Measurements from ENCODE around the gene FBN1. TPM values are rescaled to one million over a fixed set of nuclear protein-coding genes. Genes with fewer than 3 reads are reported as not detected.

Gene FBN1
- total RNA-seq, 1 donor from 2014 or later, result 102 TPM

GRCh38 chr15:48458876-48459275 lies 186.6 kb downstream of the FBN1 start:
- Histone ChIP-seq H3K36me3 (peaks cover 0 to 39% of the 10 kb centered on the region in 2 donors), H3K4me3 (no peak overlapping the region), H3K4me1 (no peaks in the 10 kb centered on the region), H3K27ac (peak overlapping the region; percentile 45), H3K27me3 (no peaks in the 10 kb centered on the region), H3K9me3 (no peaks in the 10 kb centered on the region)
- intact Hi-C loops (cut with DNase I), result no loop called here
- TF ChIP-seq POLR2AphosphoS5 (IDR thresholded peaks at IDR 0.05; ENCODE audit: insufficient read depth in 1 of 2, low read depth in 1 of 2) (no peak), POLR2A (IDR thresholded peaks at IDR 0.05) (no peak)
- TF ChIP-seq, protein P1, sequence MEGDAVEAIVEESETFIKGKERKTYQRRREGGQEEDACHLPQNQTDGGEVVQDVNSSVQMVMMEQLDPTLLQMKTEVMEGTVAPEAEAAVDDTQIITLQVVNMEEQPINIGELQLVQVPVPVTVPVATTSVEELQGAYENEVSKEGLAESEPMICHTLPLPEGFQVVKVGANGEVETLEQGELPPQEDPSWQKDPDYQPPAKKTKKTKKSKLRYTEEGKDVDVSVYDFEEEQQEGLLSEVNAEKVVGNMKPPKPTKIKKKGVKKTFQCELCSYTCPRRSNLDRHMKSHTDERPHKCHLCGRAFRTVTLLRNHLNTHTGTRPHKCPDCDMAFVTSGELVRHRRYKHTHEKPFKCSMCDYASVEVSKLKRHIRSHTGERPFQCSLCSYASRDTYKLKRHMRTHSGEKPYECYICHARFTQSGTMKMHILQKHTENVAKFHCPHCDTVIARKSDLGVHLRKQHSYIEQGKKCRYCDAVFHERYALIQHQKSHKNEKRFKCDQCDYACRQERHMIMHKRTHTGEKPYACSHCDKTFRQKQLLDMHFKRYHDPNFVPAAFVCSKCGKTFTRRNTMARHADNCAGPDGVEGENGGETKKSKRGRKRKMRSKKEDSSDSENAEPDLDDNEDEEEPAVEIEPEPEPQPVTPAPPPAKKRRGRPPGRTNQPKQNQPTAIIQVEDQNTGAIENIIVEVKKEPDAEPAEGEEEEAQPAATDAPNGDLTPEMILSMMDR (IDR thresholded peaks at IDR 0.05), result no peak
- no peak for DNase-seq (ENCODE audit: extremely low spot score in 2 of 2)

DNA sequence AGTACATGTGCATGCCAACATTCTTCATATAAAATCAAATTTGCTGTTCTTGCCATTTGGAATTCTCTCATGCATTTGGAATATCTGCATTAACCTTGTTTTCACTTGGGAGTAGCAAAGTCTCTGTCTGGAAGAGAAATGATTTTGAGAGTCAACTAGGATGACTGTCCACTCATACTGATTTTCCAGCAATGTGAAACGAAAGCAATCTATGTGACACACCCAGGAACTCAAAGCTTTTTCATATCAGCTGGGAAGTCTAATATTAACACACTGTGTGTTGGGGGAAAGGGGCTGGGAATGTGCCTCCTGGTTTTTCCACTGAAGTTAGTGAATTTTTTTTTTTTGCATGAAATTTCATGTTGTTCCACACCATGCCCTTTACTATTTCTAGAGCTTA lies 189.4 kb downstream of the FBN1 start:
- intact Hi-C loops (cut with DNase I), result no loop called here
- Histone ChIP-seq H3K27me3 (no peaks in the 10 kb centered on the region), H3K4me3 (no peak overlapping the region), H3K9me3 (no peaks in the 10 kb centered on the region), H3K27ac (no peak overlapping the region), H3K4me1 (no peaks in the 10 kb centered on the region), H3K36me3 (peaks cover 0 to 23% of the 10 kb centered on the region in 2 donors)
- TF ChIP-seq POLR2A (IDR thresholded peaks at IDR 0.05) (no peak), POLR2AphosphoS5 (IDR thresholded peaks at IDR 0.05; ENCODE audit: insufficient read depth in 1 of 2, low read depth in 1 of 2) (no peak)
- TF ChIP-seq, protein P1 (IDR thresholded peaks at IDR 0.05), result no peak
- DNase-seq (ENCODE audit: extremely low spot score in 2 of 2), result no peak

GRCh38 chr15:48451736-48452135 lies 193.8 kb downstream of the FBN1 start:
- Histone ChIP-seq H3K9me3 (no peaks in the 10 kb centered on the region), H3K27ac (no peak overlapping the region), H3K27me3 (no peaks in the 10 kb centered on the region), H3K4me1 (no peaks in the 10 kb centered on the region), H3K36me3 (peaks cover 3 to 23% of the 10 kb centered on the region in 2 donors), H3K4me3 (no peak overlapping the region)
- no peak for DNase-seq (ENCODE audit: extremely low spot score in 2 of 2)
- TF ChIP-seq, protein P1 (IDR thresholded peaks at IDR 0.05), result no peak
- no peak for TF ChIP-seq POLR2AphosphoS5 (IDR thresholded peaks at IDR 0.05; ENCODE audit: insufficient read depth in 1 of 2, low read depth in 1 of 2)
- TF ChIP-seq POLR2A (IDR thresholded peaks at IDR 0.05), result no peak
- intact Hi-C loops (cut with DNase I), result no loop called here

- Histone ChIP-seq H3K27me3 (no peaks in the 10 kb centered on the region), H3K27ac (no peak overlapping the region), H3K4me3 (no peak overlapping the region), H3K4me1 (no peaks in the 10 kb centered on the region), H3K36me3 (peaks cover 3 to 23% of the 10 kb centered on the region in 2 donors), H3K9me3 (no peaks in the 10 kb centered on the region)
- intact Hi-C loops (cut with DNase I), result no loop called here
- no peak for DNase-seq (ENCODE audit: extremely low spot score in 2 of 2)
- TF ChIP-seq POLR2AphosphoS5 (IDR thresholded peaks at IDR 0.05; ENCODE audit: insufficient read depth in 1 of 2, low read depth in 1 of 2), result no peak
- TF ChIP-seq POLR2A (IDR thresholded peaks at IDR 0.05), result no peak
- TF ChIP-seq, protein P1 (IDR thresholded peaks at IDR 0.05), result no peak
Observed at GRCh38 chr15:48451241-48451640, 194.3 kb downstream of the FBN1 start.

- no peak overlapping the region for H3K4me3 ChIP-seq
- no peak overlapping the region for H3K27ac ChIP-seq
- no peaks in the 10 kb centered on the region for H3K9me3 ChIP-seq
- DNase-seq (ENCODE audit: extremely low spot score in 2 of 2), result no peak
- TF ChIP-seq, protein P1 (IDR thresholded peaks at IDR 0.05), result no peak
- TF ChIP-seq POLR2A (IDR thresholded peaks at IDR 0.05) (no peak), POLR2AphosphoS5 (IDR thresholded peaks at IDR 0.05; ENCODE audit: insufficient read depth in 1 of 2, low read depth in 1 of 2) (no peak)
- H3K36me3 ChIP-seq, result peaks cover 3 to 15% of the 10 kb centered on the region in 2 donors
- no peaks in the 10 kb centered on the region for H3K4me1 ChIP-seq
- no peaks in the 10 kb centered on the region for H3K27me3 ChIP-seq
- intact Hi-C loops (cut with DNase I), result no loop called here
Observed at GRCh38 chr15:48449734-48450133, 195.8 kb downstream of the FBN1 start.

Measured in vagina (tissue), 2 donors.